ENCODE measurements around the gene NPC1.
A peak's percentile ranks its signal among the peaks of the same experiment; 100 is the strongest.

GRCh38 chr18:23573020-23573419 is 13.3 kb downstream of the NPC1 start:
- no peak for TF ChIP-seq CTCF (IDR thresholded peaks at IDR 0.05; ENCODE audit: low read depth, low read length, missing input control)
- no peak for TF ChIP-seq SP1 (IDR thresholded peaks at IDR 0.05)
- TF ChIP-seq MAX (IDR thresholded peaks at IDR 0.05): no peak
- no peak for TF ChIP-seq RAD21 (IDR thresholded peaks at IDR 0.05)
- no peak for TF ChIP-seq TAF1 (conservative IDR thresholded peaks at IDR 0.05)
- TF ChIP-seq REST (IDR thresholded peaks at IDR 0.05): no peak
- no peak for TF ChIP-seq JUND (IDR thresholded peaks at IDR 0.05)
- no peak for TF ChIP-seq YY1 (IDR thresholded peaks at IDR 0.05)
- peak; percentile 19 for TF ChIP-seq RXRA (IDR thresholded peaks at IDR 0.05)
- TF ChIP-seq NR2F2 (IDR thresholded peaks at IDR 0.05): no peak
- TF ChIP-seq ATF3 (IDR thresholded peaks at IDR 0.05): no peak
- no peak for TF ChIP-seq EGR1 (IDR thresholded peaks at IDR 0.05; ENCODE audit: low read depth in 2 of 2)
- TF ChIP-seq ZBTB33 (IDR thresholded peaks at IDR 0.05): no peak

Measured in liver (tissue), 3 donors.